Effector memory CD8-positive, alpha-beta T cell (primary cell): Measurements from ENCODE around the gene P2RY6.

Experiments used
- ATAC-seq: fragments of 150-1000 bp; cut with Tn5 transposase; replicated peaks from 2 replicates; pipeline ENCODE4 v1.10.0; 2021; ENCODE audit warnings: mild to moderate bottlenecking, moderate library complexity
- DNase-seq, 3 experiments: peaks; one replicate each; pipeline ENCODE4 v3.0.0; 2021
- H3K27ac Mint-ChIP-seq, 2 donors: one replicate each; pipeline ENCODE4 v1.8.0; 2022; ENCODE audit warnings: mild to moderate bottlenecking in 2 of 2, mixed read lengths in 2 of 2, moderate library complexity in 2 of 2
- H3K27me3 Mint-ChIP-seq, 2 donors: one replicate each; pipeline ENCODE4 v1.8.0; 2022; ENCODE audit warnings: mixed read lengths in 2 of 2
- H3K36me3 Mint-ChIP-seq: one replicate; pipeline ENCODE4 v1.8.0; 2022; ENCODE audit warnings: mild to moderate bottlenecking, moderate library complexity, mixed read lengths; ENCODE audit not compliant: insufficient read depth
- H3K4me1 Mint-ChIP-seq, 2 donors: one replicate each; pipeline ENCODE4 v1.8.0; 2022; ENCODE audit warnings: low read depth in 2 of 2, mixed read lengths in 2 of 2
- H3K4me3 Mint-ChIP-seq, 2 donors: one replicate each; pipeline ENCODE4 v1.8.0; 2022; ENCODE audit warnings: mild to moderate bottlenecking in 2 of 2, mixed read lengths in 2 of 2, moderate library complexity in 2 of 2
- H3K9me3 Mint-ChIP-seq, 2 donors: one replicate each; pipeline ENCODE4 v1.8.0; 2022; ENCODE audit warnings: mixed read lengths in 2 of 2

The P2RY6 gene

DNA sequence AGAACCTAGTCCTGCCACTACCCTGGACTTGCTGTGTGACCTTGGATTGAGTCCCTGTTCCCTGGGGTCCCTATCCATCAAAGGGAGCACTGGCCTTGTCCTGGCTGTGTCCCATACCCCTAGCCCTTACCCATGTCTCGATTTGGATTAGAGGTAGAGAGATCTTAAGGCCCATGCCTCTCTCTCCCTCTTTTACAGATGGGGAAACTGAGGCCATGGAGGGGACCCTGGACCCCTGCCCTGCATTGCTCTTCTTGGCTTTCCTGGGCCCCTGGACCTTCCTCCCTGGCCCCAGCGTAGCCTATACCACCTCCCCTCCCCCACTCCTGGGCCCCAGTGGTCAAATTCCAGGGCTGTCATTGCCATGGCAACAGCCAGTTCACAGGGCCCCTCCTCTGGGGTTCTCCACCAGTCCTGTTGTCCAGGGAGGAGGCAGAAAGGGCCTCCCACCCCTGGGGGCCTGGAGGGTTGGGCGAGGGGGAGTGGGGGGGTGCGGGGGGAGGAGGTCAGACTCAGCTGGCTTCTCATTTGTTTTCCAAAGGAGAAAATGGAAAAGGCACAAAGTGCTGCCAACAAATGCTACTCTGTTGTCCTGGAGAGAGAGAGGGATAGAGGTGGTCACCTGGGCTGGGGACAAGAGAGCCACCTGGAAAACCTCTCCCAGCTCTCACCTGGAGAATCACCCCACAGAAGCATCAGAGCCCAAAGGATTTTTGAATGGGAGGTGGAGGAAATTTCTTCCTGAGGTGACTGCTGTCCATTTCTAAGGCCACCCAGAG, 59.2 kb downstream of the P2RY6 start:
- Mint-ChIP-seq H3K27me3 (peaks cover 0 to 8% of the 10 kb centered on the region in 2 donors), H3K4me1 (no peaks in the 10 kb centered on the region), H3K9me3 (no peaks in the 10 kb centered on the region), H3K36me3 (no peaks in the 10 kb centered on the region), H3K27ac (no peak overlapping the region), H3K4me3 (no peak overlapping the region)
- ATAC-seq (no peak), DNase-seq (no peak)

DNA sequence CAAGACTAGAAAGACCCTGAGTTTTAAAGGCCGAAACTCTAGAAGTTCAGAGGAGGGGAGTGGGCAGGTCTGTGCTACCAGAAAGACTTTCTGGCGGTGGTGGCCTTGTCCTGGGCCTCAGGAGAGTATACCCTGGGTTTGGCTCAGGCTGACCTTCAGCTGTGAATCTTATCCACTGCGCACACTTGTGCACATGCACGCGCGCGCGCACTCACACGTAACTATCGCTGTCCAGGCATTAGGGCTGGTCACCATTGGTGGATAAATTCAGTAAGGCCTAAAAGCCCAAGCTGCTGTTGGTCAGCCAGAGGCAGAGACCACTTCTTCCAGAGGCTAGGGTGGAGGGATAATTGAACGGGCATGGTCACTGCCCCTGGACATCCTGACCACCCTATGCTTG, 61.0 kb downstream of the P2RY6 start:
- no peak for DNase-seq
- no peak for ATAC-seq
- H3K27ac Mint-ChIP-seq = no peak overlapping the region
- H3K4me1 Mint-ChIP-seq = no peaks in the 10 kb centered on the region
- H3K9me3 Mint-ChIP-seq = no peaks in the 10 kb centered on the region
- peaks cover under 1% of the 10 kb centered on the region for H3K36me3 Mint-ChIP-seq
- peaks cover 0 to 13% of the 10 kb centered on the region in 2 donors for H3K27me3 Mint-ChIP-seq
- H3K4me3 Mint-ChIP-seq = no peak overlapping the region

GRCh38 chr11:73333640-73334383, 61.7 kb downstream of the P2RY6 start:
- ATAC-seq = no peak
- Mint-ChIP-seq H3K4me1 (no peaks in the 10 kb centered on the region), H3K9me3 (no peaks in the 10 kb centered on the region), H3K36me3 (peaks cover 2% of the 10 kb centered on the region), H3K27ac (no peak overlapping the region), H3K27me3 (peaks cover 0 to 13% of the 10 kb centered on the region in 2 donors), H3K4me3 (no peak overlapping the region)
- DNase-seq = no peak

- Mint-ChIP-seq H3K27me3 (peaks cover 0 to 13% of the 10 kb centered on the region in 2 donors), H3K27ac (no peak overlapping the region)
- ATAC-seq = no peak
These were observed 62.5 kb downstream of the P2RY6 start for GRCh38 chr11:73334384-73335203.

DNA sequence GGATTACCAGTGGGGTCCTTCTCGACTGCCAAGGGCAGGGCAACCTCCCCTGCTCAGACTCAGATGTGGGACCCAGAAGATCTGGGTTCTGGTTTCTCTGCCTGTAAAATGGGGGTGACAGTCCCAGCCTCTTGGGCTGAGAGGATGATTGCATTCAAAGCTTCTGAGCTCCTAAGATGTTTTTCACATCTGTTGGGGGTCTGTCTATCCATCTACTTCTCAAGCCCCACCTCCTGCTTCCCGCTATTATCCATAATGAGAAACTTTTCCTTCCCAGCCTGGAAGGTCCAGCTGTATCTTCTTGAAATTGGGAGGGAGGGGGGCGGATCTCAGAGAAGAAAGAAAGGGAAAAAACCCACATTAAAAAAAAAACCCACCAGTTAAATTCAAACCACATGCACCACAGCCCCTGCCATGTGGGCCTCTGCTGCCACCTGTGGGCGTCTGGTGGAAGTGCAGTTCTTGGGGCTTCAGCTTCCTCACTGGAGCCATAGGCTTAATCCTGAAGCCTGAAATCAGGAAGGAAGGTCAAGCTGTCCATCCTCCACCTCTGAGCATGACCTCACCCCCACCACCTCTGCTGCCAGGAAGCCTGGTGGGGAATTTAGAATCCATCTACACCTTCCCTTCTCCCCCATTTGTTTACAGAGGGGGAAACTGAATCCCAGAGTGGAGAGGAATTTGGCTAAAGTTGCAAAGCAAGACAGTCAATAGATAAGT, 63.2 kb downstream of the P2RY6 start:
- Mint-ChIP-seq H3K4me3 (no peak overlapping the region), H3K27me3 (peaks cover 0 to 13% of the 10 kb centered on the region in 2 donors), H3K4me1 (no peaks in the 10 kb centered on the region), H3K9me3 (no peaks in the 10 kb centered on the region), H3K36me3 (peaks cover 2% of the 10 kb centered on the region), H3K27ac (no peak overlapping the region)
- DNase-seq (peak; percentile 75 to 81 (median 77)), ATAC-seq (peak; percentile 88)

More at GRCh38 chr11:73334384-73335203, 62.5 kb downstream of the P2RY6 start:
- peaks cover 2% of the 10 kb centered on the region for H3K36me3 Mint-ChIP-seq
- no peak overlapping the region for H3K4me3 Mint-ChIP-seq
- no peaks in the 10 kb centered on the region for H3K9me3 Mint-ChIP-seq
- no peak for DNase-seq
- no peaks in the 10 kb centered on the region for H3K4me1 Mint-ChIP-seq

- Mint-ChIP-seq H3K36me3 (peaks cover 2% of the 10 kb centered on the region), H3K27ac (no peak overlapping the region), H3K9me3 (no peaks in the 10 kb centered on the region), H3K4me1 (no peaks in the 10 kb centered on the region), H3K27me3 (peaks cover 0 to 13% of the 10 kb centered on the region in 2 donors), H3K4me3 (no peak overlapping the region)
- DNase-seq (no peak), ATAC-seq (no peak)
These were observed 65.7 kb downstream of the P2RY6 start for GRCh38 chr11:73337846-73338245.

- Mint-ChIP-seq H3K4me1 (no peaks in the 10 kb centered on the region), H3K27ac (no peak overlapping the region), H3K27me3 (peaks cover 0 to 13% of the 10 kb centered on the region in 2 donors), H3K9me3 (no peaks in the 10 kb centered on the region), H3K36me3 (peaks cover 2% of the 10 kb centered on the region), H3K4me3 (no peak overlapping the region)
- ATAC-seq (no peak), DNase-seq (no peak)
These were observed 66.1 kb downstream of the P2RY6 start for GRCh38 chr11:73338279-73338678.

DNA sequence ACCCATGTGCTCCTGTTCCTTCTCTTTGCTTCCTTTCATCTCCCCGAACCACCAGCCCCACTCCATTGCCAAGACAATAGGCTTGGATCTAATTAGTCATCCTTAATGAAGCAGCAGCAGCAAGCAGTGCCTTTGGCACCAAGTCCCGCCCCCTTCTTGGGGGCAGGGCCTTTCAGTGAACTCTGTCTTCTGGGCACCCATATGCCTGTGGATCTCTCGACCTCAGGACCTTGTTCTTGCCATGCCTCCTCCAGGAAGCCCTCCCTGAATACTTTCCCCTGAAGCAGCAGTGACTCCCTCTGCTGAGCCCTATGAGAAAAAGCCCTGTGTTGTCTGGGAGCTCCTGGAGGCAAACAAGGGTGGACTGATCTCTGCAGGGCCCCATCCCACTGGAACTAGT, 68.0 kb downstream of the P2RY6 start:
- peaks cover 0 to 13% of the 10 kb centered on the region in 2 donors for H3K27me3 Mint-ChIP-seq
- no peak overlapping the region for H3K4me3 Mint-ChIP-seq
- peaks cover 2% of the 10 kb centered on the region for H3K36me3 Mint-ChIP-seq
- H3K4me1 Mint-ChIP-seq = no peaks in the 10 kb centered on the region
- ATAC-seq (no peak), DNase-seq (no peak)
- no peak overlapping the region for H3K27ac Mint-ChIP-seq
- no peaks in the 10 kb centered on the region for H3K9me3 Mint-ChIP-seq

GRCh38 chr11:73342633-73343032, 70.5 kb downstream of the P2RY6 start:
- H3K9me3 Mint-ChIP-seq = no peaks in the 10 kb centered on the region
- peaks cover 2% of the 10 kb centered on the region for H3K36me3 Mint-ChIP-seq
- H3K27ac Mint-ChIP-seq = no peak overlapping the region
- ATAC-seq = no peak
- H3K27me3 Mint-ChIP-seq = peaks cover 0 to 19% of the 10 kb centered on the region in 2 donors
- no peak for DNase-seq
- H3K4me1 Mint-ChIP-seq = no peaks in the 10 kb centered on the region
- H3K4me3 Mint-ChIP-seq = no peak overlapping the region

- no peaks in the 10 kb centered on the region for H3K4me1 Mint-ChIP-seq
These were observed 71.1 kb downstream of the P2RY6 start for GRCh38 chr11:73343076-73343873.

GRCh38 chr11:73344191-73344607, 72.1 kb downstream of the P2RY6 start:
- peaks cover 7 to 31% of the 10 kb centered on the region in 2 donors for H3K27me3 Mint-ChIP-seq
- DNase-seq (no peak), ATAC-seq (no peak)
- no peaks in the 10 kb centered on the region for H3K4me1 Mint-ChIP-seq
- H3K27ac Mint-ChIP-seq = no peak overlapping the region
- H3K36me3 Mint-ChIP-seq = no peaks in the 10 kb centered on the region
- H3K4me3 Mint-ChIP-seq = no peak overlapping the region
- H3K9me3 Mint-ChIP-seq = no peaks in the 10 kb centered on the region

More at GRCh38 chr11:73343076-73343873, 71.1 kb downstream of the P2RY6 start:
- Mint-ChIP-seq H3K27ac (no peak overlapping the region), H3K27me3 (peaks cover 0 to 26% of the 10 kb centered on the region in 2 donors), H3K36me3 (peaks cover under 1% of the 10 kb centered on the region), H3K9me3 (no peaks in the 10 kb centered on the region), H3K4me3 (no peak overlapping the region)
- no peak for ATAC-seq
- no peak for DNase-seq

GRCh38 chr11:73345481-73346160, 73.5 kb downstream of the P2RY6 start:
- no peak for ATAC-seq
- no peaks in the 10 kb centered on the region for H3K36me3 Mint-ChIP-seq
- no peak overlapping the region for H3K27ac Mint-ChIP-seq
- no peak for DNase-seq
- peaks cover 7 to 31% of the 10 kb centered on the region in 2 donors for H3K27me3 Mint-ChIP-seq
- no peaks in the 10 kb centered on the region for H3K9me3 Mint-ChIP-seq
- H3K4me3 Mint-ChIP-seq = no peak overlapping the region
- H3K4me1 Mint-ChIP-seq = no peaks in the 10 kb centered on the region
